HL-60 (cell line): Measurements from ENCODE around the gene IRF2BP2.

Source experiments
- CTCF ChIP-seq: IDR thresholded peaks from one replicate; pipeline ENCODE4 v1.5.1; 2011; ENCODE audit warnings: low read length, control low read depth, inconsistent platforms; ENCODE audit not compliant: insufficient read depth
- GABPA ChIP-seq: IDR thresholded peaks from 2 replicates; pipeline ENCODE4 v1.6.1; 2012; ENCODE audit warnings: low read depth
- POLR2AphosphoS5 ChIP-seq: IDR thresholded peaks from 2 replicates; pipeline ENCODE4 v1.6.1; 2012; ENCODE audit warnings: low read depth
- REST ChIP-seq: IDR thresholded peaks from 2 replicates; pipeline ENCODE4 v1.6.1; 2012; ENCODE audit warnings: low read depth; ENCODE audit not compliant: insufficient replicate concordance

GRCh38 chr1:234633246-234634003, 23.4 kb upstream of the IRF2BP2 start:
- TF ChIP-seq CTCF (no peak), POLR2AphosphoS5 (no peak), REST (no peak), GABPA (no peak)
